Subcutaneous adipose tissue (tissue), 4 donors: ENCODE measurements around the gene SLC25A28. TPM values are rescaled to one million over a fixed set of nuclear protein-coding genes. Genes with fewer than 3 reads are reported as not detected.

ENCODE experiments used
- CTCF ChIP-seq: fragments of 450-650 bp; IDR thresholded peaks from one replicate; pipeline ENCODE4 v1.5.1; 2016; ENCODE audit warnings: low read depth, mild to moderate bottlenecking, control low read depth, antibody characterized with exemption, moderate library complexity
- total RNA-seq, 4 donors: library from RNA; depleted of rRNA; stranded (reverse); fragments of >200 nt; gene quantifications; one replicate each; pipeline ENCODE4 v1.1.0, GENCODE V29; 2016

Gene SLC25A28
- total RNA-seq, 4 donors from 2014 or later: 29.5 to 42.8 (median 32.2) TPM

- no peak for TF ChIP-seq CTCF
These were observed 39.0 kb upstream of the SLC25A28 start, which contains the start of gene ENTPD7 for GRCh38 chr10:99659031-99659867. Gene ENTPD7 (plus strand): TSS chr10:99659509. CDS start chr10:99659957, 448 bp downstream.

GRCh38 chr10:99658622-99659030 is 38.4 kb upstream of the SLC25A28 start:
- no peak for TF ChIP-seq CTCF

- TF ChIP-seq CTCF: no peak
These were observed 36.2 kb upstream of the SLC25A28 start for GRCh38 chr10:99656199-99657064.

GRCh38 chr10:99654390-99655175 is 34.3 kb upstream of the SLC25A28 start:
- TF ChIP-seq CTCF: no peak

GRCh38 chr10:99652800-99653390 is 32.7 kb upstream of the SLC25A28 start:
- TF ChIP-seq CTCF: no peak

GRCh38 chr10:99648717-99649116 is 28.5 kb upstream of the SLC25A28 start:
- no peak for TF ChIP-seq CTCF
